DMS153 treated with DMSO at 0.1 percent for 48 hours (cell line): ENCODE data around the gene PGA3.
"Not testable (repeated sequence)": the region's sequence is repeated elsewhere in the genome, so short reads cannot be mapped to it uniquely, and the experiment has no call there.

Experiments
- DNase-seq: peaks from one replicate; lab custom pipeline; 2025; ENCODE audit not compliant: unreplicated experiment; lab: John Stamatoyannopoulos, UW

Gene PGA3

GRCh38 chr11:61170566-61170965 is 32.7 kb upstream of the PGA3 start:
- no peak for DNase-seq

- DNase-seq, result no peak
These were observed 31.4 kb upstream of the PGA3 start for GRCh38 chr11:61171907-61172306.

- no peak for DNase-seq
These were observed 31.0 kb upstream of the PGA3 start for GRCh38 chr11:61172356-61172755.

GRCh38 chr11:61172888-61173287 is 30.4 kb upstream of the PGA3 start:
- DNase-seq, result no peak

- DNase-seq, result no peak
These were observed 29.9 kb upstream of the PGA3 start for GRCh38 chr11:61173456-61173855.

- DNase-seq, result no peak
These were observed 29.0 kb upstream of the PGA3 start for GRCh38 chr11:61174273-61174672.

- DNase-seq, result no peak
These were observed 28.4 kb upstream of the PGA3 start for GRCh38 chr11:61174949-61175348.

GRCh38 chr11:61176446-61176845 is 26.9 kb upstream of the PGA3 start:
- DNase-seq, result no peak

- DNase-seq, result not testable (repeated sequence)
These were observed 23.1 kb upstream of the PGA3 start for GRCh38 chr11:61180205-61180604.

- DNase-seq, result no peak
These were observed 21.8 kb upstream of the PGA3 start for GRCh38 chr11:61181489-61181888.

GRCh38 chr11:61183645-61184044 is 19.7 kb upstream of the PGA3 start:
- DNase-seq, result no peak

- DNase-seq, result no peak
These were observed 16.8 kb upstream of the PGA3 start for GRCh38 chr11:61186504-61186903.

GRCh38 chr11:61187505-61188130 is 15.7 kb upstream of the PGA3 start:
- DNase-seq, result peak; percentile 81

- DNase-seq, result no peak
These were observed 13.4 kb upstream of the PGA3 start for GRCh38 chr11:61189933-61190332.

- no peak for DNase-seq
These were observed 9.7 kb upstream of the PGA3 start for GRCh38 chr11:61193596-61193995.

- no peak for DNase-seq
These were observed 9.1 kb upstream of the PGA3 start for GRCh38 chr11:61194169-61194671.

- no peak for DNase-seq
These were observed 8.2 kb upstream of the PGA3 start for GRCh38 chr11:61194981-61195695.

- DNase-seq, result no peak
These were observed 7.6 kb upstream of the PGA3 start for GRCh38 chr11:61195719-61196118.

GRCh38 chr11:61198361-61198760 is 5.0 kb upstream of the PGA3 start:
- DNase-seq, result no peak

- no peak for DNase-seq
These were observed 4.3 kb upstream of the PGA3 start for GRCh38 chr11:61198948-61199523.

- no peak for DNase-seq
These were observed 1.8 kb upstream of the PGA3 start for GRCh38 chr11:61201476-61201875.

GRCh38 chr11:61203873-61204272 is 558 bp downstream of the PGA3 start:
- not testable (repeated sequence) for DNase-seq
